Raji (cell line): ENCODE results near the gene LRP1.

Source experiments
- POLR2A ChIP-seq: IDR thresholded peaks from 2 replicates; pipeline ENCODE4 v1.6.1; 2011; ENCODE audit warnings: low read depth, low read length, control low read depth; ENCODE audit not compliant: insufficient read depth

The LRP1 gene

GRCh38 chr12:57176846-57177245, 48.6 kb downstream of the LRP1 start:
- no peak for TF ChIP-seq POLR2A

- no peak for TF ChIP-seq POLR2A
Observed at GRCh38 chr12:57177354-57177753, 49.1 kb downstream of the LRP1 start.

- TF ChIP-seq POLR2A, result no peak
Observed at GRCh38 chr12:57178213-57178612, 49.9 kb downstream of the LRP1 start.

GRCh38 chr12:57179331-57180086, 51.2 kb downstream of the LRP1 start:
- TF ChIP-seq POLR2A, result no peak

GRCh38 chr12:57180321-57180989, 52.2 kb downstream of the LRP1 start:
- no peak for TF ChIP-seq POLR2A

GRCh38 chr12:57181072-57181471, 52.8 kb downstream of the LRP1 start:
- TF ChIP-seq POLR2A, result no peak

GRCh38 chr12:57181561-57182155, 53.4 kb downstream of the LRP1 start:
- no peak for TF ChIP-seq POLR2A

GRCh38 chr12:57182918-57183575, 54.8 kb downstream of the LRP1 start:
- TF ChIP-seq POLR2A, result no peak

GRCh38 chr12:57183939-57184725, 55.8 kb downstream of the LRP1 start:
- TF ChIP-seq POLR2A, result no peak

GRCh38 chr12:57185403-57185802, 57.1 kb downstream of the LRP1 start:
- TF ChIP-seq POLR2A, result no peak

- TF ChIP-seq POLR2A, result no peak
Observed at GRCh38 chr12:57185906-57186508, 57.7 kb downstream of the LRP1 start.

- no peak for TF ChIP-seq POLR2A
Observed at GRCh38 chr12:57187222-57188089, 59.2 kb downstream of the LRP1 start.

GRCh38 chr12:57188090-57188425, 59.8 kb downstream of the LRP1 start:
- TF ChIP-seq POLR2A, result no peak

GRCh38 chr12:57190037-57190436, 61.8 kb downstream of the LRP1 start:
- no peak for TF ChIP-seq POLR2A
